A549 (cell line): Measurements from ENCODE around the gene LOXHD1.

Experiments
- BHLHE40 ChIP-seq: IDR thresholded peaks from 2 replicates; pipeline ENCODE4 v1.6.1; 2012; ENCODE audit warnings: low read depth, low read length, inconsistent platforms
- CBX8 ChIP-seq: fragments of 200-600 bp; sonication (generic); IDR thresholded peaks from 2 replicates; pipeline ENCODE4 v1.6.1; 2016
- CHD2 ChIP-seq: fragments of 150-350 bp; IDR thresholded peaks from 2 replicates; pipeline ENCODE4 v1.6.1; 2014; ENCODE audit warnings: low read length; ENCODE audit not compliant: partially characterized antibody
- CTCF ChIP-seq: fragments of >200 bp; sonication (Bioruptor Twin); formaldehyde crosslinking; IDR thresholded peaks from 3 replicates; pipeline ENCODE4 v1.5.1; 2016
- EP300 ChIP-seq, 2 experiments: fragments of >200 bp; sonication (Bioruptor Twin); formaldehyde crosslinking; IDR thresholded peaks; 2 replicates in 1 of 2; 3 replicates in 1 of 2; pipeline ENCODE4 v1.6.1; 2016 to 2017
- ESRRA ChIP-seq: fragments of 150-350 bp; IDR thresholded peaks from 2 replicates; pipeline ENCODE4 v1.6.1; 2014; ENCODE audit warnings: mild to moderate bottlenecking, low read length, borderline replicate concordance
- FOSL2 ChIP-seq, 2 experiments: fragments of 450-650 bp in 1 of 2; fragments of >200 bp in 1 of 2; sonication (Bioruptor Twin) in 1 of 2; formaldehyde crosslinking; IDR thresholded peaks; 2 replicates each; pipeline versions ENCODE4 v1.5.0 to v1.6.1; 2016 to 2020; ENCODE audit warnings: mild to moderate bottlenecking in 1 of 2, moderate library complexity in 1 of 2
- JUN ChIP-seq, 2 experiments: fragments of >200 bp; sonication (Bioruptor Twin); formaldehyde crosslinking; IDR thresholded peaks; 2 replicates in 1 of 2; 3 replicates in 1 of 2; pipeline ENCODE4 v1.6.1; 2016 to 2017
- JUNB ChIP-seq: fragments of >200 bp; sonication (Bioruptor Twin); formaldehyde crosslinking; IDR thresholded peaks from 2 replicates; pipeline ENCODE4 v1.6.1; 2016
- MAFK ChIP-seq: fragments of 450-650 bp; IDR thresholded peaks from 2 replicates; pipeline ENCODE4 v1.6.1; 2014; ENCODE audit not compliant: partially characterized antibody
- PHF8 ChIP-seq: fragments of 200-600 bp; sonication (generic); IDR thresholded peaks from 2 replicates; pipeline ENCODE4 v1.6.1; 2016; ENCODE audit warnings: low read depth, mild to moderate bottlenecking, antibody characterized with exemption, moderate library complexity, borderline replicate concordance
- POLR2A ChIP-seq: IDR thresholded peaks from 2 replicates; pipeline ENCODE4 v1.6.1; 2012; ENCODE audit warnings: mild to moderate bottlenecking, low read length
- REST ChIP-seq: fragments of 200-600 bp; sonication (generic); IDR thresholded peaks from 2 replicates; pipeline ENCODE4 v1.6.1; 2016; ENCODE audit warnings: antibody characterized with exemption, mild to moderate bottlenecking, moderate library complexity
- SMC3 ChIP-seq: fragments of >200 bp; sonication (Bioruptor Twin); formaldehyde crosslinking; IDR thresholded peaks from 3 replicates; pipeline ENCODE4 v1.6.1; 2018; ENCODE audit warnings: inconsistent platforms

DNA sequence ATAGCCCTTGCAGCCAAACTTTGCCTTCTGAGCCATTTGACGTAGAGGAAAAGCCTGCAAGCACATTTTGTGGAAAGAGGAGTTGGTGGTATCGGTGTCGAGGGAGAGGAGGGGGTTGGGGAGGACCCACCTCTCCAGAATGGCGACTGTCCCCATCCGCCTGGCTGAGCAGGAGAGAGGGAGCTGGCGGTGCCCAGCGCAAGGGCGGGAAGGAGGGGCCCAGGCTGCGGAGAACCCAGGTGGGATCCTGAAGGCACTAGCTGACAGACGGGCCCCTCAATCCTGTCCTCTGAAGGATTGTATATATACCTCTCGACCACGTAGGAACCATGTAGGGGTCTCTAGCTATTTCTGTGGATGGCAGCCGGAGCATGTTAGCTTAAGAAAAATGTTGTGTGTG is 200.3 kb downstream of the LOXHD1 start:
- no peak for TF ChIP-seq POLR2A
- no peak for TF ChIP-seq CHD2
- no peak for TF ChIP-seq JUNB
- TF ChIP-seq REST: no peak
- TF ChIP-seq JUN (IDR thresholded peaks at IDR 0.05): no peak
- TF ChIP-seq MAFK: no peak
- no peak for TF ChIP-seq CTCF
- TF ChIP-seq PHF8: no peak
- TF ChIP-seq FOSL2 (IDR thresholded peaks at IDR 0.05): no peak
- TF ChIP-seq FOSL2 (CRISPR knock-in tag; IDR thresholded peaks at IDR 0.05): no peak
- no peak for TF ChIP-seq EP300 (IDR thresholded peaks at IDR 0.05)
- no peak for TF ChIP-seq SMC3
- no peak for TF ChIP-seq BHLHE40
- no peak for TF ChIP-seq ESRRA
- no peak for TF ChIP-seq CBX8
